ENCODE data around the gene DDAH2.

GRCh38 chr6:31733734-31734133 is 4.6 kb upstream of the DDAH2 start:
- TF ChIP-seq IRF3 (IDR thresholded peaks at IDR 0.05) (no peak), ZNF207 (IDR thresholded peaks at IDR 0.05; ENCODE audit: borderline replicate concordance) (no peak), CTCF (IDR thresholded peaks at IDR 0.05 in 2 of 3, conservative IDR thresholded peaks at IDR 0.05 in 1 of 3; ENCODE audit: control insufficient read depth in 2 of 3, extremely low read depth in 1 of 3, insufficient read depth in 1 of 3, low read depth in 3 of 3, low read length in 3 of 3) (no peak), FOXK2 (IDR thresholded peaks at IDR 0.05) (no peak), POLR2AphosphoS5 (IDR thresholded peaks at IDR 0.05; ENCODE audit: low read length) (no peak)
